ENCODE data around the gene KLF2. TPM values are rescaled to one million over a fixed set of nuclear protein-coding genes. Genes with fewer than 3 reads are reported as not detected.

Gene KLF2
- total and polyA plus RNA-seq, 10 of the 15 experiments (the other 5 are each of a cell fraction or from before 2014, with no cell fraction given), result 0.16 to 13.7 (median 1.0) TPM

- TF ChIP-seq ZBTB11 (CRISPR knock-in tag; IDR thresholded peaks at IDR 0.05) (no peak), IRF5 (IDR thresholded peaks at IDR 0.05; ENCODE audit: borderline replicate concordance) (no peak)
These were observed 14.1 kb downstream of the KLF2 start (continued) for GRCh38 chr19:16338470-16339360.

- Histone ChIP-seq H3K79me2 (ENCODE audit: control insufficient read depth, insufficient read depth, low read length) (no peaks in the 10 kb centered on the region), H2AFZ (ENCODE audit: control insufficient read depth, low read depth, low read length) (no peak overlapping the region), H4K20me1 (ENCODE audit: control insufficient read depth, insufficient read depth) (no peaks in the 10 kb centered on the region), H3K27me3 (replicated peaks in 1 of 2; ENCODE audit: control insufficient read depth in 2 of 2, insufficient read depth in 2 of 2, low read length in 1 of 2) (no peaks in the 10 kb centered on the region), H3K27ac (ENCODE audit: control insufficient read depth, insufficient read depth) (0 out of 2 replicates have a peak overlapping the region, but pooled peaks have one; percentile 9), H3K9ac (ENCODE audit: control insufficient read depth, insufficient read depth, low read length) (no peak overlapping the region), H3K4me2 (ENCODE audit: control insufficient read depth, insufficient read depth) (peak overlapping the region; percentile 73), H3K4me3 (peak overlapping the region; percentile 10; the same call in 1 of the 2 replicates), H3K36me3 (ENCODE audit: control insufficient read depth in 2 of 2, insufficient read depth in 2 of 2, low read length in 1 of 2) (no peaks in the 10 kb centered on the region), H3K4me1 (ENCODE audit: control insufficient read depth, insufficient read depth, low read length) (peaks cover 46% of the 10 kb centered on the region), H3K9me3 (replicated peaks; ENCODE audit: control insufficient read depth, insufficient read depth, low read length) (no peaks in the 10 kb centered on the region)
- intact Hi-C loops (cut with micrococcal nuclease; ENCODE audit: unreplicated experiment), result loop anchor here (1.0 kb wide), 1 partner anchor 32 kb away; no protein-coding TSS in a partner anchor
- ChIA-PET CTCF (interaction anchor here (0.7 to 3.2 kb wide), 9 partner anchors 9 to 48 kb away, joined by 3 to 21 read pairs (median 3); no protein-coding TSS in a partner anchor), RAD21 (ENCODE audit: unreplicated experiment) (interaction anchor here (0.8 to 2.3 kb wide), 8 partner anchors 9 to 91 kb away, joined by 4 to 17 read pairs (median 7); no protein-coding TSS in a partner anchor), POLR2A (interaction anchor here (0.6 to 1.9 kb wide), 5 partner anchors 9 to 874 kb away, joined by 3 to 11 read pairs (median 5); no protein-coding TSS in a partner anchor), SMC1A (ENCODE audit: uncharacterized antibody, unreplicated experiment) (interaction anchor here (0.6 to 2.8 kb wide), 8 partner anchors 10 to 154 kb away, joined by 3 to 25 read pairs (median 6); partner anchors contain the start of gene FAM32A)
- WGBS (ENCODE audit: insufficient coverage, insufficient replicate concordance, low lambda C conversion rate, missing lambda C conversion rate), result 28% methylated on average over 6 of the region's 6 CpGs
- peak; percentile 28 for ATAC-seq
- BruUV-seq (replicated peaks), result no TSS peak
- FAIRE-seq, result peak; percentile 18
- TF ChIP-seq TARDBP (IDR thresholded peaks at IDR 0.05; ENCODE audit: borderline replicate concordance) (no peak), IRF3 (IDR thresholded peaks at IDR 0.05) (no peak), BHLHE40 (IDR thresholded peaks at IDR 0.05; ENCODE audit: borderline replicate concordance in 1 of 2, low read depth in 2 of 2, low read length in 1 of 2) (no peak), TCF12 (IDR thresholded peaks at IDR 0.05; ENCODE audit: low read depth, low read length) (no peak), POLR2A (IDR thresholded peaks at IDR 0.05; ENCODE audit: low read depth, low read length) (no peak), HCFC1 (IDR thresholded peaks at IDR 0.05; ENCODE audit: low read length) (no peak), SKIL (IDR thresholded peaks at IDR 0.05; ENCODE audit: low read depth, poor library complexity, severe bottlenecking) (no peak), POU2F2 (IDR thresholded peaks at IDR 0.05; ENCODE audit: borderline replicate concordance, low read depth, low read length) (no peak), BACH1 (IDR thresholded peaks at IDR 0.05; ENCODE audit: borderline replicate concordance) (no peak)
- DNase-seq (ENCODE audit: low read depth, low spot score), result no peak
- in situ Hi-C loops (cut with MboI), result no loop called here
These were observed 14.7 kb downstream of the KLF2 start for GRCh38 chr19:16339361-16339725.
